Measurements from ENCODE around the gene MARK3. TPM values are rescaled to one million over a fixed set of nuclear protein-coding genes. Genes with fewer than 3 reads are reported as not detected.

MARK3 gene
- total and polyA plus RNA-seq, 2 of the 4 experiments (the other 2 are of a cell fraction), result 78.5 to 80.5 TPM

- no peak for DNase-seq
- Histone ChIP-seq H2BK5ac (ENCODE audit: low read depth, low read length, poor library complexity, severe bottlenecking) (no peak overlapping the region), H3K9me1 (ENCODE audit: insufficient read depth, low read length) (peaks cover 13% of the 10 kb centered on the region), H2AK5ac (ENCODE audit: low read depth, low read length) (no peak overlapping the region), H3K4ac (ENCODE audit: low read depth, low read length) (no peak overlapping the region), H4K8ac (ENCODE audit: low read depth in 2 of 2, low read length in 2 of 2) (no peak overlapping the region), H4K5ac (ENCODE audit: low read depth, low read length) (no peak overlapping the region), H3K9ac (ENCODE audit: low read depth, low read length) (no peak overlapping the region), H2AK9ac (replicated peaks; ENCODE audit: low read depth, low read length, poor library complexity) (no peak overlapping the region), H3K79me1 (ENCODE audit: low read depth in 1 of 2, low read length in 2 of 2) (peaks cover 0 to 44% of the 10 kb centered on the region in 2 experiments; a peak in 3 of 4 replicates), H3K4me3 (ENCODE audit: insufficient read depth, low read depth, low read length) (no peak overlapping the region), H3K23ac (ENCODE audit: low read depth, low read length) (no peak overlapping the region), H3K27me3 (ENCODE audit: control insufficient read depth, insufficient read depth, low read length) (no peaks in the 10 kb centered on the region), H3K27ac (ENCODE audit: insufficient read depth, low read length) (no peak overlapping the region), H3K4me1 (ENCODE audit: control insufficient read depth, insufficient read depth, low read length) (peaks cover 13% of the 10 kb centered on the region), H4K91ac (ENCODE audit: insufficient read depth, low read depth, low read length) (no peak overlapping the region), H2BK15ac (ENCODE audit: low read depth, low read length) (no peak overlapping the region), H3K36me3 (ENCODE audit: control insufficient read depth, insufficient read depth, low read length) (peaks cover 12% of the 10 kb centered on the region; the same call in 1 of the 2 replicates), H3K18ac (ENCODE audit: low read depth, low read length) (no peak overlapping the region), H3K9me3 (ENCODE audit: control insufficient read depth, insufficient read depth, low read length) (no peaks in the 10 kb centered on the region), H3K14ac (replicated peaks; ENCODE audit: low read depth, low read length) (no peak overlapping the region), H4K20me1 (ENCODE audit: insufficient read depth, low read length) (peaks cover 26% of the 10 kb centered on the region), H2AFZ (replicated peaks; ENCODE audit: low read length, poor library complexity) (no peak overlapping the region), H3K56ac (ENCODE audit: extremely low read depth, insufficient read depth, low read length) (no peak overlapping the region), H2BK120ac (ENCODE audit: low read depth, low read length) (no peak overlapping the region), H2BK20ac (ENCODE audit: low read depth, low read length) (no peak overlapping the region), H3K4me2 (ENCODE audit: low read depth, low read length) (no peak overlapping the region)
- ATAC-seq (ENCODE audit: low read depth), result no peak
- no TSS peak for BruUV-seq (replicated peaks)
- WGBS, 2 experiments (ENCODE audit: extremely low coverage in 2 of 2, insufficient read length in 1 of 2), result 94% methylated on average over 13 of the region's 32 CpGs; no CpG with 5 or more reads in 1 of the 2 experiments
- intact Hi-C loops (cut with micrococcal nuclease), result no loop called here
- POLR2A ChIA-PET (ENCODE audit: unreplicated experiment), result no interaction called here
- dilution Hi-C loops (cut with HindIII; ENCODE audit: low sequenced_read_pairs, unreplicated experiment), result no loop called here
- in situ Hi-C loops (cut with MboI; ENCODE audit: low sequenced_read_pairs), result no loop called here
- CTCF ChIA-PET, result no interaction called here
- no peak for TF ChIP-seq ELK1 (IDR thresholded peaks at IDR 0.05; ENCODE audit: borderline replicate concordance, low read depth, low read length)
- TF ChIP-seq USF2 (IDR thresholded peaks at IDR 0.05; ENCODE audit: low read depth, low read length), result no peak
- TF ChIP-seq RCOR1 (IDR thresholded peaks at IDR 0.05; ENCODE audit: insufficient replicate concordance, low read length), result no peak
- no peak for TF ChIP-seq CEBPB (IDR thresholded peaks at IDR 0.05; ENCODE audit: low read depth, low read length)
- no peak for TF ChIP-seq FOS (IDR thresholded peaks at IDR 0.05; ENCODE audit: low read depth, low read length)
- no peak for TF ChIP-seq BHLHE40 (IDR thresholded peaks at IDR 0.05; ENCODE audit: low read depth, low read length)
- no peak for TF ChIP-seq MXI1 (IDR thresholded peaks at IDR 0.05; ENCODE audit: borderline replicate concordance, low read depth, low read length)
- TF ChIP-seq RFX5 (IDR thresholded peaks at IDR 0.05; ENCODE audit: low read depth, low read length), result no peak
- TF ChIP-seq MAZ (IDR thresholded peaks at IDR 0.05; ENCODE audit: borderline replicate concordance, low read depth, low read length), result no peak
- no peak for TF ChIP-seq RAD21 (IDR thresholded peaks at IDR 0.05; ENCODE audit: low read length)
- TF ChIP-seq CTCF (conservative IDR thresholded peaks at IDR 0.05; ENCODE audit: low read depth, low read length), result no peak
- no peak for TF ChIP-seq CHD1 (IDR thresholded peaks at IDR 0.05; ENCODE audit: low read depth, low read length)
- TF ChIP-seq NFE2L2 (IDR thresholded peaks at IDR 0.05; ENCODE audit: low read depth, low read length), result no peak
- no peak for TF ChIP-seq POLR2A (IDR thresholded peaks at IDR 0.05; ENCODE audit: low read depth, low read length)
- no peak for TF ChIP-seq MAFK (IDR thresholded peaks at IDR 0.05; ENCODE audit: low read depth, low read length)
Observed at GRCh38 chr14:103532216-103533136, 147.3 kb downstream of the MARK3 start.

All from IMR-90 (cell line).